ENCODE measurements around the gene DCX. TPM values are rescaled to one million over a fixed set of nuclear protein-coding genes. Genes with fewer than 3 reads are reported as not detected.

Gene DCX
- 1 to 10 TPM; 2.0 to 2.2 (median 2.1) TPM for polyA plus RNA-seq (ENCODE audit: insufficient read length in 3 of 3)
- long read RNA-seq, donor 1 = 0 reads
- long read RNA-seq, donor 2 = 0 reads
- long read RNA-seq, donor 3 = 0 reads
- long read RNA-seq, donor 4 = 0 reads
- long read RNA-seq, donor 5 = 0 reads
- long read RNA-seq, donor 6, full-length matches to known transcripts = 1 of 1 reads
- long read RNA-seq, donor 6, partial matches to known transcripts = 0 of 1 reads
- long read RNA-seq, donor 6, other reads (novel, unspliced or antisense) = 0 of 1 reads
- long read RNA-seq, donor 7 = 0 reads
- long read RNA-seq, donor 8, partial matches to known transcripts = 0 of 1 reads
- long read RNA-seq, donor 8, other reads (novel, unspliced or antisense) = 0 of 1 reads
- long read RNA-seq, donor 9 = 0 reads
- long read RNA-seq, donor 10 = 0 reads
- long read RNA-seq, donor 11 = 0 reads
- long read RNA-seq, donor 12 = 0 reads
- long read RNA-seq, donor 13, full-length matches to known transcripts = 1 of 1 reads
- long read RNA-seq, donor 13, partial matches to known transcripts = 0 of 1 reads
- long read RNA-seq, donor 13, other reads (novel, unspliced or antisense) = 0 of 1 reads
- long read RNA-seq, donor 14 = 0 reads
- long read RNA-seq, donor 15 = 0 reads
- long read RNA-seq, donor 16 = 0 reads

DNA sequence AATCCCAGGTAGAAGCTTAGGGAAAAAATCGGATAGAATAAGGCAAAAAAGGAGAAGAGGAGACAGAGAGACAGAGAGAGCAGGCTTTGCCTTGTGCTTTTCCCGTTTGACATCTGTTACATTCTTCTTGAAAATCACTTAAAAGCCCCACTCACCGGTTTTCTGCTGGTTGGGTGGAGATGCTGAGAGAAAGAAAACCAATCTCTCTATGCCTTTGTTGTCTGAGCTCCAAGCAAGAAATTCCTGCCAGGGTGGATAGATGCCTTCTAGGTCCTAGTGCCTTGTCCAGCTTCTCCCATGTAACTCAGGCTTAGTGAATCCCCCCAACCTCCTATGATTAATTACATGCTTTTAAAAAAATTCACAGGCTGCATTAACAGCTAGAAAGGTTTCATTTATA, at the start of gene DCX:
Gene DCX, minus strand, starts transcription at position 210 of the 400 bp plus-strand sequence. CDS start 1,794 bp downstream, outside the sequence.
- DNase-seq (ENCODE audit: extremely low read depth in 1 of 11, low read depth in 9 of 11, low spot score in 4 of 11) = no peak

DNA sequence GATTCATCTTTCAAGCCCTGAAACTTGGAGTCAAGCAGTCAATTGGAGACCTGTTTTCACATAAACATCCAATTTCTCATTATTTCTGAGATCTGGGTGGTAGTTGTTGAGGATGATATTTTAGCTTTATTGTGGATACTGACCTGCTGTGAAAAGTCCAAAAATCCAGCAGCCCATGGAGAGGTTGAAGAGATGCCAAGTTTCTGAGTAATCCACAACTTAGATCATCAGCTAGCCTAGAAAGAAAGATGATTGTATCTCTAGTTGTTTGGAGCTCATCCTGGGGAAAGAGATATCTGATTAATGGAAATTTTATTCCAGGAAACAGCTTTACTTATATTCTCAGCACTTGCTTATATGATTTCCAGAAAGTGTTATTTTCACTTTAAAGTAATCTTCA, 48.6 kb upstream of the DCX start:
- DNase-seq (ENCODE audit: extremely low read depth in 1 of 11, low read depth in 9 of 11, low spot score in 4 of 11) = no peak

DNA sequence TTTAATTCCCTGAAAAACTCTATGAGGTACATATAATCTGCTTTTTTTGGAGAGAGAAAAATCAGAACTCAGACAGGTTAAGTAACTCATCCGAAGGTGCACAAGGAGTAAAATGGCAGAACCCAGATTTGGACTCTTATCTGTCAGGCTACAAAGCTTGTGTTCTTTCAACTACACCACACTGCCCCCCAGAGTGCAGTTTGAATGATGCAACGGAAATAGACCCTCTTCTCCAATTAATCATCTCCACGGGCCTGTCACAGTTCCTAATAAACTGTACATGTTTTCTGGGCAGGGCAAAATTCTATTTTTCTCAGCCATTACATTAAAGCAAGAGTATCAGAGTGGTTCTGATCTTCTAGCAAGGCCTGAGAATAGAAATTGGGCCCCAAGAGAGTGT, 35.3 kb upstream of the DCX start:
- peak in 3 of 11 donors; percentile 0 to 7 (median 4) for DNase-seq (ENCODE audit: extremely low read depth in 1 of 11, low read depth in 9 of 11, low spot score in 4 of 11)

DNA sequence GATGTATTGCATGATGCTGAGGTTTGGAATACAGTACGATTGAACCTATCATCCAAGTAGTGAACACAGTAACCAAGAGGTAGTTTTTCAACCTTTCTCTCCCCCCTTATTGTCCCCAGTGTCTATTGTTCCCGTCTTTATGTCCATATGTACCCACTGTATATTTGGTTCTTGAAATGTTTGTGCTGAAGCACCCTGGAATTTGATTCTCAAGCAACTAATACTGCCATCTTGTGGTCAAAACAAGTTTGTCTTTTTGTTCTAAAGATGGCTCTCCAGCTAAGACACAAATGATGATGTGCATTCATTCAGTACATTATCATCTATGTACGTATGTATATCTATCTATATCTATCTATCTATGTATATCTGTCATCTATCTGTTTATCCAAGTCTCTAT, 33.5 kb upstream of the DCX start:
- peak in 8 of 11 donors; percentile 9 to 37 (median 16) for DNase-seq (ENCODE audit: extremely low read depth in 1 of 11, low read depth in 9 of 11, low spot score in 4 of 11)

DNA sequence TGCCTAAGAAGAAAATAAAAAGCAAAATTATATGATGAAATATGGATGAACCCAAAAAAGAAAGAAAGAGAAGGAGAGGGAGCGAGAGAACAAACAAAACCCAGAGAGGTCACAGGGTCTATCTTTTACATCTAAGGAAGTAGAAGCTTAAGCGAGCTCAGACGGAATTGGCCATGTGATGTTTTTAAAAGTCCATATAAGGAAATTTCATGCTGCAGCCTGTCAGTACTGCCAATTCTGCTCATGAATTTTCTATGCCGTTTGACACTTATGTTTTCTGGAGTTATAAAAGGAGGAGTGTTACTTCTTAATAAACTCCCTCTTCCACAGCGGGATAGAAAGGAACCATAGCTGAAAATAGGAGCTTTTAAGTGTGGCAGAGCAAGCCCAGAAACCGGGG, 32.9 kb upstream of the DCX start:
- no peak for DNase-seq (ENCODE audit: extremely low read depth in 1 of 11, low read depth in 9 of 11, low spot score in 4 of 11)

DNA sequence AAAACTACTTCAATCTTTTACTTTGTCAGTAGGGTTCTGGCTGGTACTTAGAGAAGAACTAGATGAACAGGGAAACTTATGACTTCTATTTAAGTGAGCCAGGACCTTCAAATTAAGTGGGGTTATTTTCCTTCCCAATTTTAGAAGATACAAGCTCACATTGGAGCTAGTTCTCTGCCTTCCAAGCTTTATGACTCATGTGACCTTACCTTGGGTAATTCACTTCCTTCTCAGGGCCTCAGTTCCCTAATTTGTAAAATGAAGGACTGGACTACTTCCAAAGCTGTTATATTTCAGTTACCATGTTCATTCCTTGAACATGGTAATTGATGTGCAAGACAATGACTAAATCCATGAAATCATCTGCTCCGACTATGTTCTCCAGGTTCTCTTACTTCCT, 32.0 kb upstream of the DCX start:
- no peak for DNase-seq (ENCODE audit: extremely low read depth in 1 of 11, low read depth in 9 of 11, low spot score in 4 of 11)

DNA sequence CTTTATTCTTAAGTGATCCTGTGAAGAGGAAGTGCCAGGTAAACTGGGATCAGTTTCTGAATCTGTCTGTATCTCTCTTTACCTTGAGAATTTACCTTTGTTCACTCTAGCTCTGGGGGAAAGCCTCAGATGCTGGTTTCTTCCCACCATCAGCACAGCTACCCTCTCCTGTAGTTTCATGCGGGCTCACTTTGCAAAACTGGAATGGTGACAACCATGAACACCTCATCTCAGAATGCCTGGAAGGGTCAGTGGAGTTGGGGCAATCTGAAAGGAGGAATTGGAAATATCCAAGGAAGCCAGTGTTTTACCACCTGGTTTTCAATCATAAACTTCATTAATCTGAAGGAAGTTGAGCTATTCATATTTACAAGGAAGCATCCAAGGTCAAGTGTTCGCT, 30.8 kb upstream of the DCX start:
- DNase-seq (ENCODE audit: extremely low read depth in 1 of 11, low read depth in 9 of 11, low spot score in 4 of 11) = no peak

DNA sequence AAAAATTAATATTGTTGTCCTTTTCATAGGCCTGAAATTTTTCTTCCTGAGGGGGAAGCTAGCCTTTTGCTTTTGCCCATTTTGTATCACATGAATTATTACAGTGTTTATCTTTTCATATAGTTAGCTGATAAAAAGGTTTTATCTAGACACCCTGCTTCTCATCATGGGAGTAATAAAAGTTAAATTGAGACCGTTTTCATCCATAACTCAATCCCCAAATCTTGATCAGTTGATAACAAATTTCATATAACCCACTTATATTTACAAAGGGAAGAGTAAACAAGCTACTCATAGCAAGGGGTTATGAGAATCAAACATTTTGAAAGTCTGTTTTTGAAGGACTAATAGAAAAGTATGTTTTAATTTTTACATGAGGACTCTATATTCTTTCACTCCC, 23.5 kb upstream of the DCX start:
- no peak for DNase-seq (ENCODE audit: extremely low read depth in 1 of 11, low read depth in 9 of 11, low spot score in 4 of 11)

DNA sequence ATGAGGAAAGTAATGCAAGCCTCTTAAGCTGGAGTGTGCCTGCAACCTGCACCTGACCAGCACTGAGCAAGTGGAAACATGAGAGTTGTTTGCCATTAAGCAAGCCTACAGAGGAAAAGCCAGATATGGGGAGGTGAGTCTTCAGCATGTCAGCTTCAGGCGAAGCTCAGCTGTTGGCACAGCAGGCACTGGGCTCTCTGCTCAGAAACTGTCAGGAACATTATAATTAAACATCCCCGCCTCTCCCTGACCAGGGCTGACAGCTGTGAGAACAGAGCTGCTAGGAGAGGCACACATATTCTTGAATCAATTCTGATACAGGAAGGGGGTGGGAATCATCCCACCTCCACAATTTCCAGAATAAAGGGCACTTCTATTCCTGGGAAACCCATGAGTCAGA, 19.0 kb upstream of the DCX start:
- DNase-seq (ENCODE audit: extremely low read depth in 1 of 11, low read depth in 9 of 11, low spot score in 4 of 11) = no peak

DNA sequence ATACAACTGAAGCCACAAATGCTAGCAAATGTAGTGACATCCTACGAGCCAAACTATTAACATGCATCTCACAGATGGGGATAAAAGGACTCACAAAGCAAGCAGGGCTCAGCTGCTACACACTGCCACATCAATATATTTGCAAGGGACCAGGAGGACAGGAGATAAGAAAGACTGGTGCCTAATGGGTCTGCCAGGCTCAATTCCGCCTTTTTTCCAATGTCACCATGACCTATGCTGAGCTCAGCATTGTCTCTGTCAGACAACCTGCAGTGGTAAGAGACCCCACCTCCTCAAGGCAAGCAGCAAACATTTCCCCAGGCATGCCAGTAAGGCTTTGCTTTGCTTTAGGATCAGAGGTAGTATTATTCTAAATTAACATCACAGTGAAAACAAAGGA, 435 bp downstream of the DCX start:
- DNase-seq (ENCODE audit: extremely low read depth in 1 of 11, low read depth in 9 of 11, low spot score in 4 of 11) = no peak

DNA sequence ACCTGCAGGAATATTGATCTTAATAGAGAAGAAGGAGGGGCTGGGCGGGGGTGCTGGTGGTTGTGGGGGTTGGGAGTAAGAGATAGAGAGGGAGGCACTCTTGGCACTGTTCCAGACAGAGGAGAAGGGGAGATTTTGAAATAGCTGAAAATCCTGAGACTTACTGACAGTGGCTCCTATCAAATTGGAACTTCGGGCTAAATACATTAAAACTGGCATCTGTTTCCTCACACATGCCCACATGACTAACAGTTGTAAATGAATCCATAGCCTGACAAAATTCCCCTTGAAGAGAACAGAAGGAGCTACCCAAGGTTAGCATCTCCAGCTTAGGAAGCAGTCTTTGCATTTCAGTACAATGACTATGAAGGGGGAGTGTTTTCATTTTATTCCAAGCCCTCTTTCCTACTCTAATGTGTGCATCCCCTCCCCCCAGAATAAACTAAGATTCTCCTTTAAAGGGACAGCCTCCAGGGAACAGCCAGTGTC, 1.4 kb downstream of the DCX start:
- no peak for DNase-seq (ENCODE audit: extremely low read depth in 1 of 11, low read depth in 9 of 11, low spot score in 4 of 11)

DNA sequence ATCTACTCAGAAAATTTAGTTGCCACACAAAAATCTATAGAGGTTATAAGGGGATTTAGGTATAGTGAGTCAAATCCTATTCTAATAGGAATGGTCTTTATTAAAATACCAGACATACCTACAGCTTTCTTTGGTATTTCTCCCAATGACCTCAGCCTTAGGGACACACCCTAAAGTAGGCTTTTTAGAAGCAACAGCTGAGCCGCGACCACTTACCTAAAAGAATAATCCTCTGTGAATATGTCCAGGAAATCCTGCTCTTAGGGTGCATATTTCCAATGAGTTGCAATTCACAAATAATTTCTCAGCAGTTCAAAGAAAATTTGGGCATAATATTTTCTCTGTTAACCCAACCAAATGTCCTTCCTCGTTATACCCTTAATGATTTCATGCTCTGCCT, 2.7 kb downstream of the DCX start:
- DNase-seq (ENCODE audit: extremely low read depth in 1 of 11, low read depth in 9 of 11, low spot score in 4 of 11) = no peak

DNA sequence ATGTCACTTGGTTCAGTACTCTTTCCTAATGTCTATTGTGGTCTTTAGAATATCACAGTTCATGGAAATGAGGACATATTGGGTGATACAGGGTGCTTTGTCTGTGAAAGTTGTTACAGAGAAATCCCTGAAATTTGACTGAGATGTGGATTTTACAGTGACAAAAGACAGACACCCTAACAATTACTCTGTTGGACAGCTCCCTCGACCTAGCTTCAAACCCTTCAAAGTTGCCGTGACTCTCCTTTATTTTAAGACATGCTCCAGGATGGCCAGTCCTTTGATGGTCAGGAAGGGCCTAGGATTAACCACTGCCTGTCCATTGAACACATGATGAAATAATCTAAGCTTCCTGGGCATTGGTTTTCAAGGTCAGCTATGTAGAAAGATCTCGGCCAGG, 4.0 kb downstream of the DCX start:
- DNase-seq (ENCODE audit: extremely low read depth in 1 of 11, low read depth in 9 of 11, low spot score in 4 of 11) = no peak

DNA sequence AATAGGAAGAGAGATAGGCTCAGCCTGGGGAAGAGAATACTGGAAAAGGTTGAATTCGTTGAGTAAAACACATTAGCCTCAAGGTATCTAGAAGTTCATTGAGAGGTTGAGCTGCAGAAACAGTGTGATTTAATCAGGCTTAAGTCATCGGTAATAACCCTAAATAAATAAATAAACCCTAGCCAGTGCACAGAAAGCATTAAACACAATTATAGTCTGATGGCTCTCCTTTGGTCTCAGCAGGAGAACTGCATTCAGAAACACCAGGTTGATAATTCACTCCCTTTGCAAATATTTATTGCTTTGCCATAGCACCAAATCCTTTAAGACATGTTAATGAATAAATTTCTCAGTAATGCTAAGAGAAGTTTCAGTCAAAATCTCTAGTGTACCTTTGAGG, 9.6 kb downstream of the DCX start:
- DNase-seq (ENCODE audit: extremely low read depth in 1 of 11, low read depth in 9 of 11, low spot score in 4 of 11) = peak in 1 of 11 donors; percentile 4

DNA sequence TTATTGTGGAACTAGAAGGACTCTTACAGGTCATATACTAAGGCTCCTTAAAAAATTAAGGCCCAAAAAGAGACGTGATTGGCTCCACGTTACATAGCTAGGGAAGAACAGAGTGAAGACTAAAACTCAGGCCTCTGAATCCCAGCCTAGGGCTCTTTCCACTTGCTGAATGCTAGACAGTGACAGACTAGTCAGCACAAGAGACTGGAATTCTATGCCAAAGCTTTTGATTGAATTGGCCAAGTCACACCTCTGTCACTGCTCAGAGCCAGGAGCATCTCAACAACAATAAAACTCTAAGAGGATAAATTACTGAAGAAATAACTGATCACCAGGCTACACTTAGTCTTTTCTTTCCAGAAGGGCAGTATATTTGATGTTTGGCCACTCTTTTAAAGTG, 16.8 kb downstream of the DCX start:
- DNase-seq (ENCODE audit: extremely low read depth in 1 of 11, low read depth in 9 of 11, low spot score in 4 of 11) = no peak

DNA sequence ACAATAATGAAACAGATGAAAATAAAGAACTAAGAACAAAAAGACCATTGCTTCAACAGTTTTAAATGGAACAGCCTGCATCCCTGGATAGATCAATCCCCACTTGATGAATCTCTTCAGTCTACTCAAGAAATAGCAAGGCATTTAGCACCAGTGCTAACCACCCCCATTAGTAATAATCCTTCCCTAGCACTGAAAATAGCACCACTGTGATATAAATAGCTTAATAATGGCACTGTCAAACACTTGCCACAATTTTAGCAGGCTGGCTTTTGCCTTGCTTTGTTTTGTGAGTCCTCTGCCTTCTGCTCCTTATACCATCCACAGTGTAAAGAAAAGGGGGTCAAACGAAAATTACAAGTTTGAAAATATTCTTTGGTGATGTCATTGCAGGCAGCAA, 17.4 kb downstream of the DCX start:
- DNase-seq (ENCODE audit: extremely low read depth in 1 of 11, low read depth in 9 of 11, low spot score in 4 of 11) = no peak

DNA sequence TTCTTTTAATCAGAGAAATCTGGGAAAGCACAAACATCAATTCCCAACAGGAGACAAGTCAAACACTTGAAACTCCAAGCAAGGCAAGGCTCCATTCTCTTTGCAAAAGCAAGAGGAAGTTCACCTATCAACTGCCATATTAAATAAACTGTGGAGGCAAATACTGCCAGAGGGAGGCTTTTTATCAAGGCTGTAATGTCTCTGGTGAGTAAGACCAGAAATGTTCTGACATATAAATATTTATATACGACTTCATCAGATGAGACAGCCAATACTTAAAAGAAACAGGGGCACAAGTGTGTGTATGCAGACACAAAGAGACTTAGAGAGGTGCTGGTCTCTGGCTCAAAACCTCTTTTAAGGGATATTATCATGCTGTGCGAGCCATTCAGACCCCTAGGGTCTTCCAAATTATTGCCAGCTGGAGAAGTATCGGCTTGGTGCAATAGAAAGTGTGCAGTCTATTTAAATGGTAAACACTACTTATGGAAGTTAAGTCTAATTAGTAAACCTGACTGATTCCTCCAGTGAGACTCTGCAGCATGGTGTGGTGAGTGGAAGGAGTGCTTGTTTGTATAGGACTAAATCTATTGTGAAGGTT, 24.4 kb downstream of the DCX start:
- no peak for DNase-seq (ENCODE audit: extremely low read depth in 1 of 11, low read depth in 9 of 11, low spot score in 4 of 11)

DNA sequence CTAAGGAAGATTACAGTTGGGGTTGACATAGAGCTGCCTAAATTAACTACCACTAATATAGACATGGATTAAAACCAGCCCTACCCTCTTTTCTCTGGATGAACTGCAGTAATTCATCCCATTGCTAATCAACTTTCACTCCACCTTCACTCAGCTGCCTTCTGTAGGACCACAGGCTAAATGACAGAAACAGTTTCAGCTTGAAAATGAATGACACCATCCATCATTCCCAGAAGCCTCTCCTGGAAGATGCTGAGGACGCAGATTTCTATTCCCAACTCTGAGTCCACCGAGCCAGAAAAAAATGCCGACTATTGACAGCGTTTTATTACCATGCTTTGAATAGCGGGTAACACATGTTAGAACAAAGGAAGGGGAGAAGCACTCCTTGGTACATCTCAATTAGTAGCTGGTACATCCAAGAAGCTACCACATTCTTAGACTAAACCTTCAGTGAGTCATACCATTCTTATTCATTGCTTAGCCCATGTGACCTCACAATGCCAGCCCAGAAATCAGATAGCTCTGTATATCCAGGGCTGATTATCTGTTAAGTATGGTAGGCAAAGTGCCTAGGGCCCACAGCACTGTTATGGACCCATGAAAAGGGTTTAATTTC, 25.3 kb downstream of the DCX start:
- no peak for DNase-seq (ENCODE audit: extremely low read depth in 1 of 11, low read depth in 9 of 11, low spot score in 4 of 11)

DNA sequence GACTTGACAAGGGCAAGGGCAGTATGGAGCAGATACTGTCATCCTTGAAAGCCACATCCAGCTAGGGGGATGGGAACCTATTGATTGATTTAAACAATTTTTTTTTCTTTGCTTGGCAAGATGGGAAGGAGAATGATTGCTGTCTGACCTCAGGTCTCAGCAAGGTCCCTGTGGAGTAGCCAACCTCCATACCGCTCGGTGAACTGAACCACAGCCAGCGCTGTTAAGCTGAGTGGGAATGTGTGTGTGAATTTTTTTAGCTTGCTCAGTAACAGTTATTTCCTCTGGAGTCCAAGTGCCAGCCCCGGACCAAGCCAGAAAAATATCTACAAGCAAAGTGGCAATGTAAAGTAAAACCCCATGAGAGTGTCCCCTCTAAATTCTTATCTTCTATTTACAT, 25.9 kb downstream of the DCX start:
- no peak for DNase-seq (ENCODE audit: extremely low read depth in 1 of 11, low read depth in 9 of 11, low spot score in 4 of 11)

DNA sequence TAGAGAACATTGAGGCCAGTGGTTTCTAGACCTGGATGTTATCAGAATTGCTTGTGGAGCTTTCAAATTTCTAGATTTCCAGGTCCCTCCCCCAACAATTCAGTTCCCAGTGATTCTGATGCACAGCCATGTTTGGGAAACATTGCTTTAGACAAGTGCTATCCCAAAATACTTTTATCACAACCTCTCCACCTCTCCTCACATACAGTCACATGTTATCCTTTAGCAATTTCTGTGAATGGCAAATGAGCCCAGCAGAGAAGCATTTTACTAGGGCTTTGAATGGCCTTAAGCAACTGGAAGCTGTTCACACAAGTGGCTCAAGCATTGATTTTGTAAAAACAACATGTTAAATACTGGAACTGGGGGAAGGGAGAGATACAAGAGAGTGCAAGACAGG, 29.7 kb downstream of the DCX start:
- DNase-seq (ENCODE audit: extremely low read depth in 1 of 11, low read depth in 9 of 11, low spot score in 4 of 11) = no peak
